SK-MEL-5 (cell line): ENCODE measurements around the gene STK39. TPM values are rescaled to one million over a fixed set of nuclear protein-coding genes. Genes with fewer than 3 reads are reported as not detected.
"Not testable (repeated sequence)": the region's sequence is repeated elsewhere in the genome, so short reads cannot be mapped to it uniquely, and the experiment has no call there.

ENCODE experiments used
- DNase-seq: peaks from one replicate; pipeline ENCODE4 v3.0.0-alpha.2; 2016; ENCODE audit warnings: low read depth, low spot score
- in situ Hi-C: cut with HindIII; loops from 2 replicates; pipeline ENCODE4 v1.10.0; 2016; ENCODE audit warnings: low sequenced_read_pairs, high pct_unique_total_duplicates, low pct_unique_long_range_greater_than_20kb
- total RNA-seq: library from RNA; depleted of rRNA; stranded (reverse); fragments of >200 nt; shearing (Covaris generic); gene quantifications from 2 replicates; pipeline ENCODE4 v1.2.3, GENCODE V29; 2014

Gene STK39
- total RNA-seq, 1 experiment from 2014 or later, result 8.5 TPM

DNA sequence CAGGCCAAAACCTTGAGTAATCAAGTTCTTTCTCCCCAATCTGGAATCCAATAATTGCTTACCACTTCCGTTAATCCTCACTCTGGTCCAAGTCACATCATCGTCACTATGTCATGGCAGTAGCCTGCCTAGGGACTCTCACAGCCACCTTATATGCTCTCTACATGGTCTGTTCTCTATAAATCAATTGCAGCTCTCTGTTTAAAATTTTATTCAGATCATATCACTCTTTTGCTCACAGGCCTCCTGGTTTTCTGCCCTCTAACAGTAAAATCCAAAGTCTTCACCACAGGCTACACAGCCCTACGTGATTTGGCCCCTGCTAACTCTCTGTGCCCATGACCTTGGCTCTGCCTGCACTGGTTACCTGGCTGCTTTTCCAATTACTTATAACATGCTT, 188.7 kb downstream of the STK39 start:
- DNase-seq, result no peak
- in situ Hi-C loops, result no loop called here

DNA sequence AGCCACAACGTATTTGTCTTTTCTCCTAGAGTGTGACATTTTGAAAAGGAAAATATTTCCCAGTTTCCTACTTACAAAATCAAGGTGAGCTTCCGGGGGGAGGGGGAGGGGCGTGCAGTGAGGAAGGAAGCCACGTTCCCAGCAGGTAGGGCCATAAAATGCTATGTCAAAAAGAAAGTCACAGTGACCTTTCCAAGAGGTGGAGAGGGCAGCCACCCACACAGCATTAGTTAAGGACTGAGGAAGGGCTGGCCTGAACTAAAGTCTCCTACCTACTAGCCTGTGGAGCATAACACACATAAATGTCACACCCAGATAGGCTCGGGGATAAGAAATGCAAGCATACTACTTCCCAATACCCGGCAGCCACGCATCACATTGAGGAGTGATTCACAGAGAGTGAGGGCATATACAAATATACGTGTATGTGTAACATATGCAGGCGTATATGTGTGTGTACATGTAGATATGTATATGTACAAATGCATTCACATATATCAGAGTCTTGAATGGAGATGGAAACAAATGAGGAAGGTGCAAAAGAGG, 191.1 kb downstream of the STK39 start:
- in situ Hi-C loops, result no loop called here
- DNase-seq, result no peak

DNA sequence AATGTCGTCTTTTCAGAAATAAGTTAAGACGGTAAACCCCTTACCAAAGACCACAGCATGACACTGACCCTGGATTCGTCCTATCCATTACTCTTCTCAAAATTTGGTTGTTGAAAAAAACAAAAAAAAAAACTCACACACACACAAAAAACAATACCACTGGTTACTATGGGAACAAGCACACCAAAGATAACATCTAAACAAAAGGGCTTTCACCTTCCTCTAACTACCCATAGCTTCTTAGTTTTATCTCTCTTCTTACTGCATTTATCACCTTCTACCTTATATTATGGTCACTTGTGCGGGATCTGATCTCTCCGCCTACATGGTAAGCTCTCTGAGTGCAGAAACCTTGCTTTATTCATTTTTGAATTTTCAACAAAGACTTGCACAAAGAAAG, 192.7 kb downstream of the STK39 start:
- in situ Hi-C loops, result no loop called here
- no peak for DNase-seq

DNA sequence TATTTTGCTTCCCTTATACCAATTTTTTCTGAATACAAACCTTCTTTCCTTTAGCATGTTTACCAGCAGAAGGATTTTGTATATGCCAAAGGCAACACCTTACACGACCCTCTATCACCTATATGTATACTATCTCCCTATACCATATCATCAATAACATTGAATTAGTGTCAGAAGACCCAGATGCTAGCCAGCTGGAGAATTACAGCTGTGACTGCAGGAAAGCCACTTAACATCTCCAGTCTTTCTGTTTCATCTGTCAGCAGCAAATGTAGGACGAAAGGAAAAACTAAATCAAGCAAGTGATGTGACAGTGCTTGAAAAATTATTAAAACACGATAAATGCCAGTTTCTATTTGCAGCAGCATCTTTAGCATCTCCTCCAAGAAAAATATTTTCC, 193.7 kb downstream of the STK39 start:
- DNase-seq, result no peak
- in situ Hi-C loops, result no loop called here

DNA sequence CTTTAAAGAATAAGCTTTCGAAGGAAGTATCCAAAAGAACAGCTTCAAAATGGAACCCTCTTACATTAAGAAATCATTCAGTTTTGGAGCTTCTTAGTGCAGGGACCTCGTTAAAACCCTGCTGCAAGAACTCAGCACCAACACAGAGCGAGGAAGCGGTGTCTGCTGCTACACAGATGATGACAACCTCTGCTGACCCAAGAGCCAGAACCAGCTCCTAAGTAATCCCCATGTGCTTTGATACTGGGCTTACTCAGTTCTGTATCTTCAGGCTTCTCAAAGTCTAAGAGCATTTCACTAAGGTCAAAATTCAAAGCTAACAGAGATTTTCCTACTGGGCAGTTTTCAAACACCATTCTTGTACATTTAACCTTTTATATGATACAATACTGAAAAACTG, 194.6 kb downstream of the STK39 start:
- in situ Hi-C loops, result no loop called here
- DNase-seq, result no peak

DNA sequence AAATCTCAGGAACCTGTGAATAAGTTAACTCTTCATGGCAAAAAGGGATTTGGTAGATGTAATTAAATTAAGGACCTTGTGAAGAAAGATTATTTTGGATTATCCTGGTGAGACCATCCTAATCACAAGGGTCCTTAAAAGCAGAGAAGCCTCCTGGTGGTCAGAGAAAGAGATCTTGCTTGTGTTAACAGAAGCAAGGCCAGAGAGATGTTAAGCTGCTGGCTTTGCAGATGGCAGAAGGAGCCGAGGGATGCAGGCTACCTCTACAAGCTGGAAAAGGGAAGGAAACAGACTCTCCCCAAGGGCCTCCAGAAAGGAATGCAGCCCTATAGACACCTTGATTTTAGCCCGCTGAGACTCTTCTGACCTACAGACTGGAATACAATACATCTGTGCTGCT, 197.0 kb downstream of the STK39 start:
- in situ Hi-C loops, result no loop called here

DNA sequence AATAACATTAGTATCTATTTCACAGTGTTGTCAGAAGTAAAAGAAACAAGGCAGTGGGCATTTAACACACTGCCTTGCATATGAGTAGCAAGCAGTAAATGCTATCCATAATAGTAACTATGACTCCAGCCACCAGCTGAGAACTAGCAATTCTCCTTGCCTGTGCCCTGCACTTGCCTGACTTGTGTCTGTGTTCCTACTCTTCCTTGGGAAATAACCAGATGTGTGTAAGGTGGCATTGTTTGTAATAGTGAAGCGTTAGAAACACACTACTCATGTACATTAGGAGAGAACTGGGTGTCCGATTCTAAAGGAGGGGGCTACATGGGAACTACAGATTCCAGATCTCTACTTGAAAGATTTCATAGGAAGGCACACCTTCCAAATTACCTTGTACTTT, 197.8 kb downstream of the STK39 start:
- no peak for DNase-seq
- in situ Hi-C loops, result no loop called here

More for the DNA sequence above, 197.0 kb downstream of the STK39 start:
- DNase-seq, result no peak

DNA sequence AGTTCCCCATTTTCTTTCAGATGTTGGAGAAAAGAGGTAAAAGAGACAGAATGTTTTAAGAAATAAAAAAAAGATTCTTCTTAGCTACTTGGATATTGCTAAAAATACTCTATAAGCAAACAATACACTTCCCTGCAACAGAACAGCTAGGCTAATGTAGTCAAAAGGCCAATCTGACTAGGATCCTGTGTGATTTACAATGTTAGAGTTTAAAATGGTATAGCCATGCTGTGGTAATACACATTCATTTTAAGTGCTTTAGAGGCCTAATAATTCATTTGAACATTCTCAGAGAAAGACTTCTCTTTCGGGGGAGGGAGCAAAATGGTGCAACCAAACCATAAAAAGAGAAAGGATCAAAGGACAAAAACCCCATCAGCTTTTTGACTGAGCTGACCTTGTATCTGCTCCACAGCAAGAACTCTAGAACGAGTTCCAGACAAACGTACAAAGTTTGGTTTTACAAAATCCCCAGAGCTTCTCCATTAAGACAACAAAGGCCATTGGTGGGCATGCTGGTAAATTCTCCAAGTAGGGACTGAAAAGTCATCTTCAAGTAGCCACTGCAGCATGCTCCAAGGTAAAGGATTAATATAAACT, 200.2 kb downstream of the STK39 start:
- no peak for DNase-seq
- in situ Hi-C loops, result no loop called here

DNA sequence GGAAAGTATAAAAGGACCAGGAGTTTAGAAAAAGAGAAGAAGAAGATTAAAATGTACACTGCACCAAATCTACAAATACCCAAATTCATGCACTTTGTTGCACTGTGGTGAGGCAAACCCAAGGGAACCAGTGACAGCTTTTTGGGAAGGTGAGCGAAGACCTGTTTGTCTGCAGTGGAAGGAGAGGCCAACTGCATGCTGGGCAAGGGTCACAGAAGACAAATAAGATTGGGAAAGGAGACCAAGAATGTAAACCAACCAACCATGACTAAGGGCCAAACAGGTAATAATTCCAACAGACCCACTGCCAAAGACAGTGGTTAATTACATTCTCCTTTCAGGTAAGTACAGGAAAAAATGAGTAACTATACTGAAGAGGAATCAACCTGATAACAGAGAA, 202.8 kb downstream of the STK39 start:
- DNase-seq, result no peak
- in situ Hi-C loops, result no loop called here

DNA sequence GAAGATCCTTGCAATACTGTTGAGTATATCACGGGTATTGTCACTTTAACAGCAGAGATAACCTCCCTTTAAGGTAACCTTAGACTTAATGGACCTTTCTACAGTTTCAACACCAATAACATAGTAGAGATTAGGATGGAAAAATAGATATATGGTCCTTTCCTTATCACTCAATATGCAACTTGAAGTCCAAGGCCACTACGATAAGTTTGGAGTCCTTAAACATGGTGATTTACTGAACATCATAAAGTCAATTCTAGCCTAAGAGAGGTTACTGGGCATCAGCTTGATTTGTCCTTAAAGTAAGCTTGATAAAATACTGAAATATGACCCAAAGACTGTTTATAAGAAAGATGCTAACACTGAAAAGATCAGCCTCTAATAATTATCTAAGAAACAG, 203.2 kb downstream of the STK39 start:
- no peak for DNase-seq
- in situ Hi-C loops, result no loop called here

DNA sequence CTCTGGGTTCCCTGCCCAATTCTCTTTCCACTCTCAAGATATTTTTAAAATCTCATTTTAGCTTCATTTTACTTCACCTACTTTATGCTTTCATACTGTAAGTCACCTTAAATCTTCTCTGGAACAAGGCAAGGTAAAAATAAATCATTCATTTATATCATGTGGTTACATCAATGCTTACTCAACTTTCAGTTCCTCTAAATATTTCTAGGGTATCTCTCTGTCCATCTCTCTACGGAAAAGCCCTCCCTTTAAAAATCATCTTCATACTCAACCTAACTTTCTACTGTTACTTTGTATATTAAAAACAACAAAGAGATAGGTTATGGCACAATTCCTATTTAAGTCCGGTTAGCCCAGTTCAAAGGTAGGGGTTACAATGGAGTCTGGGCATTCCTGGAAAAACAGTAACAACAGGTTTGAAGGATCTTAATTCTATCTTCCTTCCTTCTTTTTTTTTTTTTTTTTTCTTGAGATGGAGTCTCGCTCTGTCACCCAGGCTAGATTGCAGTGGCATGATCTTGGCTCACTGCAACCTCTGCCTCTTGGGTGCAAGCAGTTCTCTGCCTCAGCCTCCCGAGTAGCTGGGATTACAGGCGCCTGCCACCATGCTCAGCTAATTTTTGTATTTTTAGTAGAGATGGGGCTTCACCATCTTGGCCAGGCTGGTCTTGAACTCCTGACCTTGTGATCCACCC, 205.1 kb downstream of the STK39 start:
- DNase-seq, in situ Hi-C loops: not testable (repeated sequence)

DNA sequence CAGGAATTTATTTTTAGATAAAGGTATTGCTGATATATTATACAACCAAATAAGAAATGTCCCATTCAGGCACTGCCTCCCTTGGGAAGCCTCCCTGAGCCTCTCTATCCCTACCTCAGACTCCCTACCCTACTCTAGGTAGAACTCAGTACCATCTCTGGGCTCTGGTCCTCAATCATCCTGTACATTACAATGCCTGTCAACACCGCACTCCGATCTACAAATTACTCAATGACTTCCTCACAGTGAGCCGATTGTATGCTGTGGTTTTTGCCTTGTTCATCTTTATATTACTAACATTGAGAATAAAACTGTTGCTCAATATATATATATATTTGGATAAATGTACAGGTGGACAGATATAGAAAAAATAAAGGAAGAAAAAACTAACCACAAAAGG, 207.5 kb downstream of the STK39 start:
- in situ Hi-C loops, result no loop called here
- no peak for DNase-seq

DNA sequence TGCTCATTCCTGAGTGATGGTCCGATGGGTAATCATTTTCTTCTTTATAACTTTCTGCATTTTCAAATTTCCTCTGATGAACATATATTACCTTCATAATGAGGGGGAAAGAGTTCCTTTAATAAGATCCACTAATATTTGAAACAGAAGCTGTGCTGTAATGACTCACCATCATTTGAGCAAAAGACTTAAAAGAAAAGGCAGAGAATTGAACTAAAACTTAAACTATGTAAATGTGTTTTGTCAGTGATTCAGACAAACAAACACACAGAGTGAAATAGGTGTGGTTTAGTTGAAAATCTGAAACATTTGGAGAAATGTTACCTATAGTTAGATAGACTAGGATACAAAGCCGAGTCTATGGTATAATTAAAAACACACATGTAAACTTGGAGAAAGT, 209.6 kb downstream of the STK39 start:
- in situ Hi-C loops, result no loop called here
- no peak for DNase-seq

DNA sequence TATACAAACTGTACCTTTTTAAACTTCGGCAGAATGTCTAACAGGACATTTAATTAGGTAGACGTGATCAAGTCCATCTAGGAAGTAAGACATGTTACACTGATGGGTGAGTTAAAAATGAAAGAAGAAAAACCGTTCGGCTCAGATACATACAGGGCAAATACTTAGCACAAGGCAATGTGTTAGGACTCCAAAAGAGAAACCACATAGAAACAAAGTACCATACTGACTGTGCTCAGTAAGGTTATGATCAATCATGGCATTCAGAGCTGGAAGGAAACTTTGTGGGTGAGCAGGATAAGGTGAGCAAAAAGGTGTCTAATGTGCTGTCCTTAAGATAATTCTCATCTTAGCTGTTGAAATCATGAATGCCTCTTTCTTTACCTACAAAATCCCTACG, 211.9 kb downstream of the STK39 start:
- DNase-seq, result no peak
- in situ Hi-C loops, result no loop called here

DNA sequence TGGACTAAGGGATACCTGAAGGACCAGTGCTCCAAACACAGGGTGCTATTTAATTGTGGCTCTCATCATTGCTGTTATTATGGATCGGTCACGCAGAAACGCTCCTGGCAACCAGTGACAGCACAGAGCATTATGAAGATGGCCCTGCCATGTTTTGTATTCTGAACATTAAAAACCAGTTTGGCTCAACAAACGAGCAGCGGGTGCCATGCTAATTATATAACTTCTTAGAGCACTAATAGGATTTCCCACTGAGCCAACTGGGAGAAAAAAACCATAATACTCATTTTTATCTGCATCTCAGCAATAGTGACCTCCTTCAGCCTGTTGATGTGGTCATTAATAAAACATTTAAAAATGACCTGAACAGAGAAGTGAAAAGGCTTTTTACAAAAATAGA, 212.8 kb downstream of the STK39 start:
- in situ Hi-C loops, result no loop called here
- no peak for DNase-seq

DNA sequence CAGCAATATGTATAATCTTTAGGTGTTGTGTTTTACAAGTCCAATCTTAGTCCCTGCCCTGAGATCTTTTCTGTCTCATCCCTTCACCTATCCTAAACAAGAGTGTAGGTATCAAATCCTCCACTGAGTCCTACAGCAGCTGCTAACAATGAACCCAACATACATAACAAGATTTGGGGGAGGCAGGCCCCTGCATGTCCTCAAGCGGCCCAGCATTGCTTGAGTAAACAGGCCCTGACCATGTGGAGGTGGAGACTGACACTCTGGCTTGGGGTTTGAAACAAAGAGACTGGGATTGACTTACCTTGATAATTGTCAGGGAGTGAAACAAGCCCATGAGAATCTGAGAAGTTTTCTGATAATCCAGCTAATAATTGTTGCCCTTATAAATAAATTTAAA, 213.4 kb downstream of the STK39 start:
- in situ Hi-C loops, result no loop called here
- DNase-seq, result no peak

DNA sequence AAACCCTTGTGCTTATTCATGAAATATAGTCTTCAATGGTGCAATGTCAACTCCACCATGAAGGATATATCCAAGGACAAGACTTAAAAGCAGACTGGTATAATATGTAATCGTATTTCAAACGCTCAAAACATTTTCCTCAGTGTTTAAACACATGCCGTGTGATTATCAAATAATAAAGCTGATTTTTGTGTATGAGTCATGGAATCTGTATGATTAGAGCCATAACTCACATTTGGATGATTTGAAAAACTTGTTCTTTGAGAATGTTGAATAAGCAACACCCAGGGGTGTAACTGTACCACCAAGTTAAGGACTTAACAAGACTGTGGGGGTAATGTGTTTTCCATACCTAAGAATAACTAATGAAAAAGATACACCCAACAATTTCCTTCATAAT, 215.3 kb downstream of the STK39 start:
- in situ Hi-C loops, result no loop called here

DNA sequence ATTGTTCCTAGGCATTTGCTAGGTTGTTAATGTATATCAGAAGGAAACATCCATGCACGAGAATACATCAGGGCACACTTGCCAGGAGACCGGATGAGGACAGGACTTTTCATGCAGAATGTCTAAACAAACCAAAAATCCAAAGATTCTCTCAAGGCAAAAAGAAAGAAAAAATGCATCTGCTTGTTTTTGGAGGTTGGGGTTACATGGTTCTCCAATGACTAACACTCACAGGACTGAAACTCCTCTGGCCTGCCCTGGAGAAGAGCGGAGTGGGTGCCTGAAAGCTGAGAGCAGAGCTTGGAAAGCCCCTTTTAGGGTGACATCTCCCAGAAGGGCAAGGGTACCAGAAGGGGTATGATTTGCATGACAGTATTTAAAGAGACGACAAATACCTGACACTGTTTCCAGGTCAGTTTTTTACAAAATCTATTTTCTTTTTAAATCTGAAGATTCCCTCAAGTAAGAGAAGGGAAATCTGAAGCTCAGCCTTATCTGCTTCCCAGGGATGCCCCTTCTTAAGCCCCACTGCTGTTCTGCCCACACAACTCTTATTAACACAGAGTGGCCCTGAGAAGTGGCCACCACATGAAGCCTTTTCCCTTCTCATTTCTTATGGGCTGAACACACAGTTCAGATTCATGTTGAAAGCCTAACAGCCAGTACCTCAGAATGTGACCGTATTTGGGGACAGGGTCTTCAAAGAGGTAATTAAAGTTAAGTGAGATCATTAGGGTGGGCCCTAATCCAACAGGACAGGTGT, 216.4 kb downstream of the STK39 start:
- no peak for DNase-seq
- in situ Hi-C loops, result no loop called here

More for the DNA sequence above, 215.3 kb downstream of the STK39 start:
- DNase-seq, result no peak

DNA sequence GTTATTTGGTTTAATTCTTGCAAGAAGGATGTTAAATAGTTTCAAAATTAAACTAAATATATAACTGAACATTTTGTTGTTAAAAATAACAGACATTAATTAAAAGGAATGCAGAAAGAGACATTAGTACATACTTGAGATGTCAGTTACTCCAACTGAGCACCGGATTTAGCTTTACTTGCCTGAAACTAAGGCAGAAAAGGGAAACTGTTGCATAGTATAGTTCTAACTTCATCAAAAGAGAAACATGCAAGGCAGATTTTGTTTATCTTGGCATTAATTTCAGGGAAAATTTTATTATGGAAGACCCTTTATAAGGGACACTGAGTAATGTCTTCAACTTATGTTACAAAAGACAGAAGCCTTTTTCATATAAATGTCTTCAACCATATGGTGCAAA, 218.3 kb downstream of the STK39 start:
- no peak for DNase-seq
- in situ Hi-C loops, result no loop called here
